ENCODE results near the gene LCP2. TPM values are rescaled to one million over a fixed set of nuclear protein-coding genes. Genes with fewer than 3 reads are reported as not detected.

The LCP2 gene
- total and polyA plus RNA-seq, 2 experiments from 2014 or later, result not detected

GRCh38 chr5:170269579-170269978 is 28.0 kb downstream of the LCP2 start:
- H3K4me1 ChIP-seq (ENCODE audit: low read depth), result peaks cover 10% of the 10 kb centered on the region
- H3K27ac ChIP-seq, result no peak overlapping the region
- no peak for TF ChIP-seq CTCF (IDR thresholded peaks at IDR 0.05; ENCODE audit: low read depth, low read length)
- H3K9me3 ChIP-seq (ENCODE audit: low read depth), result no peaks in the 10 kb centered on the region
- H3K36me3 ChIP-seq, result no peaks in the 10 kb centered on the region
- peaks cover 11% of the 10 kb centered on the region for H3K27me3 ChIP-seq
- no peak overlapping the region for H3K4me3 ChIP-seq
- DNase-seq (ENCODE audit: low read depth in 1 of 2, low spot score in 1 of 2), result no peak

- Histone ChIP-seq H3K4me1 (ENCODE audit: low read depth) (peaks cover 10% of the 10 kb centered on the region), H3K36me3 (no peaks in the 10 kb centered on the region), H3K27me3 (peaks cover 11% of the 10 kb centered on the region), H3K4me3 (no peak overlapping the region), H3K27ac (no peak overlapping the region), H3K9me3 (ENCODE audit: low read depth) (no peaks in the 10 kb centered on the region)
- no peak for TF ChIP-seq CTCF (IDR thresholded peaks at IDR 0.05; ENCODE audit: low read depth, low read length)
- no peak for DNase-seq (ENCODE audit: low read depth in 1 of 2, low spot score in 1 of 2)
These were observed 28.7 kb downstream of the LCP2 start for GRCh38 chr5:170268884-170269283.

GRCh38 chr5:170268153-170268689 is 29.4 kb downstream of the LCP2 start:
- no peak for DNase-seq (ENCODE audit: low read depth in 1 of 2, low spot score in 1 of 2)
- H3K4me3 ChIP-seq, result no peak overlapping the region
- H3K27ac ChIP-seq, result no peak overlapping the region
- no peaks in the 10 kb centered on the region for H3K9me3 ChIP-seq (ENCODE audit: low read depth)
- peaks cover 10% of the 10 kb centered on the region for H3K4me1 ChIP-seq (ENCODE audit: low read depth)
- no peak for TF ChIP-seq CTCF (IDR thresholded peaks at IDR 0.05; ENCODE audit: low read depth, low read length)
- H3K27me3 ChIP-seq, result peaks cover 11% of the 10 kb centered on the region
- no peaks in the 10 kb centered on the region for H3K36me3 ChIP-seq

GRCh38 chr5:170267431-170268152 is 30.0 kb downstream of the LCP2 start:
- Histone ChIP-seq H3K4me1 (ENCODE audit: low read depth) (peaks cover 10% of the 10 kb centered on the region), H3K36me3 (no peaks in the 10 kb centered on the region), H3K9me3 (ENCODE audit: low read depth) (no peaks in the 10 kb centered on the region), H3K4me3 (no peak overlapping the region), H3K27me3 (peaks cover 11% of the 10 kb centered on the region), H3K27ac (no peak overlapping the region)
- peak; percentile 74 to 86 for DNase-seq (ENCODE audit: low read depth in 1 of 2, low spot score in 1 of 2)
- peak; percentile 87 for TF ChIP-seq CTCF (IDR thresholded peaks at IDR 0.05; ENCODE audit: low read depth, low read length)

- peaks cover 5% of the 10 kb centered on the region for H3K4me1 ChIP-seq (ENCODE audit: low read depth)
These were observed 30.8 kb downstream of the LCP2 start for GRCh38 chr5:170266570-170267381.

More at GRCh38 chr5:170266570-170267381, 30.8 kb downstream of the LCP2 start:
- Histone ChIP-seq H3K36me3 (no peaks in the 10 kb centered on the region), H3K9me3 (ENCODE audit: low read depth) (no peaks in the 10 kb centered on the region), H3K4me3 (no peak overlapping the region), H3K27ac (no peak overlapping the region), H3K27me3 (peaks cover 11% of the 10 kb centered on the region)
- DNase-seq (ENCODE audit: low read depth in 1 of 2, low spot score in 1 of 2), result no peak
- TF ChIP-seq CTCF (IDR thresholded peaks at IDR 0.05; ENCODE audit: low read depth, low read length), result no peak

Data from cardiac muscle cell (in vitro differentiated cells and primary cell).